H1 (cell line): ENCODE data around the gene ARID4A. TPM values are rescaled to one million over a fixed set of nuclear protein-coding genes. Genes with fewer than 3 reads are reported as not detected.

ENCODE experiments used
- CTCF ChIA-PET: fragments of 300-600 bp; sonication (Branson Sonifier 250); formaldehyde crosslinking; loops from one replicate; lab custom pipeline; 2021; ENCODE audit not compliant: partially characterized antibody; lab: Charles Lee
- POLR2A ChIA-PET: fragments of 300-600 bp; sonication (Branson Sonifier 250); formaldehyde crosslinking; loops from one replicate; lab custom pipeline; 2021; ENCODE audit warnings: inconsistent platforms; ENCODE audit not compliant: partially characterized antibody; lab: Charles Lee
- DNase-seq, 2 experiments: peaks; one replicate each; pipeline versions ENCODE4 v3.0.0 to v3.0.0-alpha.2; 2010 to 2022; ENCODE audit warnings: low spot score in 2 of 2, low read depth in 1 of 2, mixed read lengths in 1 of 2
- FAIRE-seq: peaks from 2 replicates; lab custom pipeline; 2011; peaks lifted over from hg19 to GRCh38; lab: Jason Lieb, UNC
- H2AFZ ChIP-seq: 2 replicates; pipeline ENCODE4 v1.8.1; 2012; ENCODE audit warnings: low read length, inconsistent platforms
- H2AK5ac ChIP-seq: 2 replicates; pipeline ENCODE4 v1.6.1; 2013; ENCODE audit warnings: low read depth, low read length
- H2BK120ac ChIP-seq: replicated peaks from 2 replicates; pipeline ENCODE3; 2013; ENCODE audit warnings: low read depth, low read length, inconsistent platforms
- H2BK12ac ChIP-seq: 2 replicates; pipeline ENCODE4 v1.6.1; 2013; ENCODE audit warnings: low read depth, low read length
- H2BK15ac ChIP-seq: 2 replicates; pipeline ENCODE4 v1.6.1; 2013; ENCODE audit warnings: low read length
- H2BK20ac ChIP-seq: 2 replicates; pipeline ENCODE4 v1.6.1; 2013; ENCODE audit warnings: low read length
- H2BK5ac ChIP-seq: 2 replicates; pipeline ENCODE4 v1.6.1; 2013; ENCODE audit warnings: low read depth, low read length
- H3K14ac ChIP-seq: 2 replicates; pipeline ENCODE4 v1.6.1; 2013; ENCODE audit warnings: inconsistent platforms; ENCODE audit not compliant: insufficient read length
- H3K18ac ChIP-seq: 2 replicates; pipeline ENCODE4 v1.6.1; 2013; ENCODE audit warnings: low read length; ENCODE audit errors: extremely low read depth
- H3K23ac ChIP-seq: 2 replicates; pipeline ENCODE4 v1.6.1; 2013; ENCODE audit warnings: inconsistent platforms; ENCODE audit not compliant: insufficient read length
- H3K23me2 ChIP-seq: 2 replicates; pipeline ENCODE4 v1.6.1; 2013; ENCODE audit warnings: low read depth, low read length
- H3K27ac ChIP-seq: 2 replicates; pipeline ENCODE4 v1.6.1; 2011; ENCODE audit warnings: low read depth, low read length, inconsistent platforms
- H3K27me3 ChIP-seq, 4 experiments: replicated peaks in 1 of 4; 1 replicate in 1 of 4; 2 replicates in 3 of 4; pipeline versions ENCODE4 v1.6.1 to v1.8.1; 2011 to 2013; ENCODE audit warnings: low read length in 3 of 4, mild to moderate bottlenecking in 3 of 4, inconsistent platforms in 2 of 4, mixed read lengths in 2 of 4, moderate library complexity in 1 of 4; ENCODE audit not compliant: control insufficient read depth in 3 of 4, insufficient read depth in 3 of 4; ENCODE audit errors: extremely low read depth in 1 of 4
- H3K36me3 ChIP-seq, 4 experiments: 2 replicates each; pipeline versions ENCODE4 v1.6.1 to v1.8.1; 2011 to 2013; ENCODE audit warnings: mild to moderate bottlenecking in 4 of 4, low read length in 3 of 4, moderate library complexity in 2 of 4, control low read depth in 1 of 4, inconsistent platforms in 1 of 4; ENCODE audit not compliant: insufficient read depth in 4 of 4, control insufficient read depth in 2 of 4
- H3K4ac ChIP-seq: replicated peaks from 2 replicates; pipeline ENCODE3; 2013; ENCODE audit warnings: low read length, low read depth, mixed read lengths, inconsistent platforms; ENCODE audit not compliant: insufficient read length
- H3K4me1 ChIP-seq, 4 experiments: replicated peaks in 1 of 4; 1 replicate in 1 of 4; 2 replicates in 3 of 4; pipeline versions ENCODE4 v1.6.1 to v1.8.1; 2011 to 2013; ENCODE audit warnings: low read length in 3 of 4, inconsistent platforms in 2 of 4, mixed read lengths in 1 of 4; ENCODE audit not compliant: insufficient read depth in 4 of 4, control insufficient read depth in 3 of 4
- H3K4me2 ChIP-seq, 2 experiments: 2 replicates each; pipeline versions ENCODE4 v1.6.1 to v1.8.1; 2011 to 2013; ENCODE audit warnings: low read depth in 2 of 2, low read length in 2 of 2, control low read depth in 1 of 2, inconsistent platforms in 1 of 2, mild to moderate bottlenecking in 1 of 2; ENCODE audit not compliant: insufficient read depth in 1 of 2
- H3K4me3 ChIP-seq, 4 experiments: fragments of 200-600, 300-600 bp in 1 of 4; sonication (generic), shearing (Covaris generic), sonication (Bioruptor Twin) in 1 of 4; 2 replicates each; pipeline versions ENCODE4 v1.5.1 to v1.8.1; 2011 to 2016; ENCODE audit warnings: low read length in 4 of 4, low read depth in 3 of 4, control low read depth in 2 of 4, inconsistent platforms in 2 of 4, mild to moderate bottlenecking in 2 of 4, mixed read lengths in 1 of 4, moderate library complexity in 1 of 4; ENCODE audit not compliant: insufficient read depth in 2 of 4; ENCODE audit errors: extremely low read depth in 1 of 4
- H3K56ac ChIP-seq: replicated peaks from 2 replicates; pipeline ENCODE3; 2013; ENCODE audit warnings: low read depth, mild to moderate bottlenecking, mixed read lengths, low read length, inconsistent platforms; ENCODE audit not compliant: insufficient read length
- H3K79me1 ChIP-seq: 2 replicates; pipeline ENCODE4 v1.6.1; 2013; ENCODE audit warnings: low read depth, low read length, control low read depth
- H3K79me2 ChIP-seq, 2 experiments: 2 replicates each; pipeline versions ENCODE4 v1.6.1 to v1.8.1; 2012 to 2013; ENCODE audit warnings: low read length in 2 of 2, mild to moderate bottlenecking in 2 of 2, inconsistent platforms in 1 of 2; ENCODE audit not compliant: insufficient read depth in 2 of 2, control insufficient read depth in 1 of 2
- H3K9ac ChIP-seq, 4 experiments: replicated peaks in 1 of 4; 1 replicate in 1 of 4; 2 replicates in 3 of 4; pipeline versions ENCODE4 v1.6.1 to v1.8.1; 2011 to 2013; ENCODE audit warnings: low read depth in 3 of 4, low read length in 3 of 4, control low read depth in 2 of 4, mild to moderate bottlenecking in 2 of 4, moderate library complexity in 2 of 4, inconsistent platforms in 1 of 4; ENCODE audit errors: extremely low read depth in 1 of 4
- H3K9me3 ChIP-seq, 2 experiments: 2 replicates each; pipeline versions ENCODE4 v1.6.1 to v1.8.1; 2012 to 2013; ENCODE audit warnings: mild to moderate bottlenecking in 2 of 2, moderate library complexity in 2 of 2, control low read depth in 1 of 2, inconsistent platforms in 1 of 2, low read depth in 1 of 2, low read length in 1 of 2, mixed read lengths in 1 of 2; ENCODE audit not compliant: insufficient read depth in 2 of 2
- H4K20me1 ChIP-seq, 2 experiments: replicated peaks in 1 of 2; 2 replicates each; pipeline versions ENCODE3 to v1.8.1; 2011 to 2013; ENCODE audit warnings: inconsistent platforms in 2 of 2, low read length in 2 of 2, mild to moderate bottlenecking in 1 of 2; ENCODE audit not compliant: insufficient read depth in 2 of 2, control insufficient read depth in 1 of 2
- H4K5ac ChIP-seq: 2 replicates; pipeline ENCODE4 v1.6.1; 2013; ENCODE audit warnings: low read length, low read depth, mixed read lengths, inconsistent platforms; ENCODE audit not compliant: insufficient read length
- H4K8ac ChIP-seq: 2 replicates; pipeline ENCODE4 v1.8.0; 2013; ENCODE audit warnings: mild to moderate bottlenecking, moderate library complexity, low read length, inconsistent platforms; ENCODE audit not compliant: insufficient read depth; ENCODE audit errors: extremely low read depth
- H4K91ac ChIP-seq: replicated peaks from 2 replicates; pipeline ENCODE3; 2013; ENCODE audit warnings: low read length, mixed read lengths, inconsistent platforms; ENCODE audit not compliant: insufficient read length
- ASH2L ChIP-seq: fragments of 200-600, 300-600 bp; sonication (generic); IDR thresholded peaks from one replicate; pipeline ENCODE4 v1.7.1; 2017; ENCODE audit warnings: low read length
- BRCA1 ChIP-seq: IDR thresholded peaks from 2 replicates; pipeline ENCODE4 v1.6.1; 2012; ENCODE audit warnings: low read depth, low read length, improper control_type of control experiment
- CTCF ChIP-seq, 3 experiments: IDR thresholded peaks; 1 replicate in 2 of 3; 2 replicates in 1 of 3; pipeline versions ENCODE4 v1.5.1 to v1.6.1; 2011; ENCODE audit warnings: low read length in 3 of 3, mild to moderate bottlenecking in 3 of 3, inconsistent platforms in 2 of 3, low read depth in 1 of 3, moderate library complexity in 1 of 3; ENCODE audit not compliant: insufficient read depth in 1 of 3; ENCODE audit errors: control extremely low read depth in 1 of 3
- MAFK ChIP-seq: IDR thresholded peaks from 2 replicates; pipeline ENCODE4 v1.6.1; 2012; ENCODE audit warnings: low read depth, mild to moderate bottlenecking, improper control_type of control experiment, low read length
- NRF1 ChIP-seq: IDR thresholded peaks from 2 replicates; pipeline ENCODE4 v1.6.1; 2011; ENCODE audit warnings: mild to moderate bottlenecking, low read depth, low read length, improper control_type of control experiment
- POLR2AphosphoS5 ChIP-seq: IDR thresholded peaks from 2 replicates; pipeline ENCODE4 v1.6.1; 2011; ENCODE audit warnings: low read depth, low read length
- RXRA ChIP-seq: IDR thresholded peaks from 2 replicates; pipeline ENCODE4 v1.6.1; 2011; ENCODE audit warnings: low read depth, mild to moderate bottlenecking, low read length, moderate library complexity; ENCODE audit not compliant: insufficient read depth
- WGBS, 2 experiments: shearing (Covaris generic) in 1 of 2; methylation state at CpG; one replicate each; pipeline versions ENCODE4 v1.1.6 to v1.1.7; 2013 to 2015; ENCODE audit warnings: low lambda C conversion rate in 2 of 2, mixed read lengths in 2 of 2, inconsistent platforms in 1 of 2, low coverage in 1 of 2, missing lambda C conversion rate in 1 of 2; ENCODE audit not compliant: insufficient replicate concordance in 2 of 2, insufficient coverage in 1 of 2, insufficient read length in 1 of 2; ENCODE audit errors: extremely low coverage in 1 of 2, missing lambda C conversion rate in 1 of 2; 5-methylcytosine and 5-hydroxymethylcytosine counted together
- polyA plus RNA-seq, 7 experiments: library from polyadenylated mRNA; depleted of rRNA in 3 of 7; stranded (reverse) in 5 of 7; unstranded in 2 of 7; fragments of >200 nt in 5 of 7; fragments of 200-250 nt in 2 of 7; gene quantifications; 1 replicate in 5 of 7; 2 replicates in 1 of 7; 4 replicates in 1 of 7; pipeline versions ENCODE4 v1.2.1 to v1.2.3, GENCODE V29; 2011 to 2013; ENCODE audit warnings: missing spikeins in 2 of 7, mixed read lengths in 2 of 7
- total RNA-seq: library from RNA; stranded (reverse); fragmentation: NEBNext Ultra II Directional; extraction: Animal tissue kit (Norgen Biotek cat#: 25700); gene quantifications from 2 replicates; pipeline ENCODE4 v1.2.1, GENCODE V29; 2021

ARID4A gene
- total and polyA plus RNA-seq, 2 of the 8 experiments (the other 6 are each of a cell fraction or from before 2014, with no cell fraction given) = 2.1 to 14.6 TPM

DNA sequence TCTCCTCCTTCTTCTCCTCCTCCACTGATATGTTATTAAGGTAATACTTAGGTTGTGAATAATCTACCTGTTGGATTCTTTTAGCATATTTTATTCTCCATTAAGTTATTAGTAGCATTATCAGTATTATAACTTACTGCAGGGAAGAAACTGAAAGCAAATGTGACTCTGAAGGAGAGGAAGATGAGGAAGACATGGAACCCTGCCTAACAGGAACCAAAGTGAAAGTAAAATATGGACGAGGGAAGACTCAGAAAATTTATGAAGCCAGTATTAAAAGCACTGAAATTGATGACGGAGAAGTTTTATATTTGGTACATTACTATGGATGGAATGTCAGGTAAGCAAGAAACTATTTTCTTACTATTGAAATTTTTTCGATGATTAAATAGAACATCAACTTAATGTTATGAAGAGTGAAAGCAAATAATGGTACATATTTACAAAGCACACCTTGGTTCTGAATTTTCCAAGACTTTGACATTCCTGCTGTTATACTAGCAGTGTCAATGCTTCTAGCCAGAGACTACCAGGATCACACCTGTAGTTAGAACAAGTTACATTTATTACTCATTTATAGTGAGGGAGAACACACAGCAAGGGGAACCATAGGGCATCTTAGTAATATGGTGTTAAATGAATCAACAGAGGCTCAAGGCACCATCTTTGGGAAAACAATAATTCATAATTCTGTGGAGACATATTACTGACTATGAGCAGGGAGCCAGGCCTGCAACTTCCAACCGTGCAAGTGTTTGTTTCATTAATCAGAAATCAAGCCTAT lies 55.4 kb downstream of the ARID4A start:
- peaks cover 2 to 29% (median 15%) of the 10 kb centered on the region in 4 experiments; a peak in 6 of 8 replicates for H3K36me3 ChIP-seq
- no peak overlapping the region for H2BK15ac ChIP-seq
- H3K23ac ChIP-seq = no peak overlapping the region
- ChIA-PET POLR2A (no interaction called here), CTCF (no interaction called here)
- no peaks in the 10 kb centered on the region for H4K20me1 ChIP-seq
- no peak overlapping the region for H2AK5ac ChIP-seq
- no peak overlapping the region for H4K91ac ChIP-seq
- no peak overlapping the region for H2BK12ac ChIP-seq
- no peak overlapping the region for H2BK5ac ChIP-seq
- H3K4me2 ChIP-seq = no peak overlapping the region
- H3K18ac ChIP-seq = no peak overlapping the region
- H3K23me2 ChIP-seq = no peaks in the 10 kb centered on the region
- no peak overlapping the region for H2BK120ac ChIP-seq
- no peak overlapping the region for H2AFZ ChIP-seq
- no peak overlapping the region for H3K4me3 ChIP-seq
- H3K27me3 ChIP-seq = no peaks in the 10 kb centered on the region
- H3K27ac ChIP-seq = no peak overlapping the region
- no peaks in the 10 kb centered on the region for H3K79me1 ChIP-seq
- H3K9ac ChIP-seq = no peak overlapping the region
- H4K8ac ChIP-seq = no peak overlapping the region
- 83% methylated on average over 4 of the region's 4 CpGs; no CpG with 5 or more reads in 1 of the 2 experiments for WGBS, 2 experiments
- H3K56ac ChIP-seq = no peak overlapping the region
- H3K9me3 ChIP-seq = no peaks in the 10 kb centered on the region
- H3K79me2 ChIP-seq = no peaks in the 10 kb centered on the region
- no peak overlapping the region for H3K14ac ChIP-seq
- H2BK20ac ChIP-seq = no peak overlapping the region
- no peaks in the 10 kb centered on the region for H3K4me1 ChIP-seq
- no peak overlapping the region for H4K5ac ChIP-seq
- no peak for DNase-seq
- no peak for FAIRE-seq
- H3K4ac ChIP-seq = no peak overlapping the region
- no peak for TF ChIP-seq CTCF (IDR thresholded peaks at IDR 0.05; ENCODE audit: control extremely low read depth in 1 of 3, insufficient read depth in 1 of 3, low read depth in 1 of 3, low read length in 3 of 3)
- no peak for TF ChIP-seq NRF1
- no peak for TF ChIP-seq ASH2L
- TF ChIP-seq BRCA1 = no peak
- TF ChIP-seq MAFK = no peak
- TF ChIP-seq POLR2AphosphoS5 = no peak
- TF ChIP-seq RXRA = no peak
